ENCODE data around the gene PTPRK. TPM values are rescaled to one million over a fixed set of nuclear protein-coding genes. Genes with fewer than 3 reads are reported as not detected.

Gene PTPRK
- total RNA-seq, 1 donor from 2014 or later, result 18.4 TPM

DNA sequence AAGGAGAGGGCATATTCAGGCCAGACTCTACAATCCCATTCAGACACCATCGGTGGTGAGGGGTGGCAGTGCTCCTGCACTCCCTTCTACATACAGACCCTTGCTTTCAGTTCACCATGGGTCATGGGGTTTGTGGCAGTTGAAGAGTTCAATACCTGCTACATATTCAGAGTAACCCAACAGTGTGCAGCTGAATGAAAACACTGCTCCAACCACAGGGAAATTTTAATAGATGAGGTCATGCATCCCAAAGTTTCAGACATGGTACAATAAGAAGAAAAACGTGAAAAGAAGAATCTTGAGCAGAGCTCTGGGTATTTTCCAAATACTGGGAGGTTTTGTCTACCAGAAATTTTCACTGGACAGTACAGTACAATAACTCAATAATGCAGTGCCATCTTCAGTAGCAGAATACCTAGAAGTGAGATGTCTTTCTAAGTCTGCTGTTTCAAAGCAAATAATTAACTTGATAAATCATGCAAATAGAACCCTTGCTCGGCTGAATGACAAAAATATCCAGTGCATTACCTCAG lies 162.1 kb downstream of the PTPRK start:
- no peak for DNase-seq
- Histone ChIP-seq H3K36me3 (no peaks in the 10 kb centered on the region), H3K4me3 (no peak overlapping the region), H3K27ac (replicated peaks) (peak overlapping the region; percentile 73), H3K27me3 (ENCODE audit: low read depth) (no peaks in the 10 kb centered on the region), H3K9me3 (replicated peaks) (no peaks in the 10 kb centered on the region), H3K4me1 (peaks cover 31% of the 10 kb centered on the region)
- TF ChIP-seq, protein P1, sequence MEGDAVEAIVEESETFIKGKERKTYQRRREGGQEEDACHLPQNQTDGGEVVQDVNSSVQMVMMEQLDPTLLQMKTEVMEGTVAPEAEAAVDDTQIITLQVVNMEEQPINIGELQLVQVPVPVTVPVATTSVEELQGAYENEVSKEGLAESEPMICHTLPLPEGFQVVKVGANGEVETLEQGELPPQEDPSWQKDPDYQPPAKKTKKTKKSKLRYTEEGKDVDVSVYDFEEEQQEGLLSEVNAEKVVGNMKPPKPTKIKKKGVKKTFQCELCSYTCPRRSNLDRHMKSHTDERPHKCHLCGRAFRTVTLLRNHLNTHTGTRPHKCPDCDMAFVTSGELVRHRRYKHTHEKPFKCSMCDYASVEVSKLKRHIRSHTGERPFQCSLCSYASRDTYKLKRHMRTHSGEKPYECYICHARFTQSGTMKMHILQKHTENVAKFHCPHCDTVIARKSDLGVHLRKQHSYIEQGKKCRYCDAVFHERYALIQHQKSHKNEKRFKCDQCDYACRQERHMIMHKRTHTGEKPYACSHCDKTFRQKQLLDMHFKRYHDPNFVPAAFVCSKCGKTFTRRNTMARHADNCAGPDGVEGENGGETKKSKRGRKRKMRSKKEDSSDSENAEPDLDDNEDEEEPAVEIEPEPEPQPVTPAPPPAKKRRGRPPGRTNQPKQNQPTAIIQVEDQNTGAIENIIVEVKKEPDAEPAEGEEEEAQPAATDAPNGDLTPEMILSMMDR (IDR thresholded peaks at IDR 0.05; ENCODE audit: borderline replicate concordance), result no peak
- intact Hi-C loops (cut with micrococcal nuclease), result no loop called here

DNA sequence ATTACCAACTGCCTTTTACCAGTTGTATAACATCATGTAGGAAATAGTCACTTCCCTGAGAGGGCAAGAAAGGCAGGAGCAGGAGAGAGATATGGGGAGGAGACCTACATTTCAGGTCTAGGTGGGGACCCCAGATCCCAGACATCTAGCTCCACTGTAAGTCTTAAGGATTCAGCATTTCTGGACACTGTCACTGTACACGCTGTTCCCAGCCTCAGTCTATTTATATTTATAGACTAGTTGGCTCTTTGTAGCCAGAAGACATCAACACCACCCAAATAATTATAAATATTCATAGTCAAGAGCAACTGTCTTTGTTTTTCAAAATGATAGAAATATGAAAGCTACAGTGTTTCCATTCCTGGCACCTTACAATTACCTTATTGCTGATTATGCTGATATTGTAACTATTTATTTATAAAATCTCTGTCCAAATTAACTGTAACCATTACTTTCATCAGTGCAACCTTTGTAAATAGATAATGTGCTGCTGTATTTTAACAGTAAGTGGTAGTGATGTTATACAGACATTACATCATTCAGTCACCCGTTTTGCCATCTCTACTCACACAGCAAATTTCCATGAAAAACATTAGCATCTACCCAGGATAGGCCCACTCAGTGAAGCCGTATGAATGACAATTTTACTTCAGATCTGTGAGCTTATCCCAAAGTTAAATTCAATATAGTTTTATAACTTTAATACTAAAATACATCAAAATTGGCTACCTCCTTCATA lies 162.8 kb downstream of the PTPRK start:
- no peaks in the 10 kb centered on the region for H3K27me3 ChIP-seq (ENCODE audit: low read depth)
- H3K36me3 ChIP-seq, result no peaks in the 10 kb centered on the region
- peaks cover 30% of the 10 kb centered on the region for H3K4me1 ChIP-seq
- TF ChIP-seq, protein P1 (IDR thresholded peaks at IDR 0.05; ENCODE audit: borderline replicate concordance), result no peak
- no peak for DNase-seq
- H3K9me3 ChIP-seq (replicated peaks), result no peaks in the 10 kb centered on the region
- intact Hi-C loops (cut with micrococcal nuclease), result no loop called here
- H3K4me3 ChIP-seq, result peak overlapping the region; percentile 25
- H3K27ac ChIP-seq (replicated peaks), result peak overlapping the region; percentile 73

DNA sequence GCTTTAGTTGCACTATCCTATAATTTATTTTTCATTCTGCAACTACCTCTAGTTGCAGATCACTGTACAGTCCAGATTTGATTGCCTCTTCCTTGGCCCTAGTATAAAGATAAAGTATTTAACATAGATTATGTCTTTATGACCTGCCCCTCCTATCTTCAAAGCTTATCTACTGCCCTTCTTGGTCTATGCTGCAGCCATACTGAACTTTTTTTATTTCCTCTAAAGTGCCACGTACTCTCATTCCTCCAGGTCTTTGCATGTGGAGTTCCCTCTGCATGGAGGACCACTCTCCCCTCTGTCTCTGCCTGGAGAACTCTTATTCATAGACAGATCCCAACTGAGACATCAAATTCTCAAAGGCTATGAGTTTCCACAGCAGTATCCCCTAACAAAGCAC lies 168.0 kb downstream of the PTPRK start:
- DNase-seq, result no peak
- Histone ChIP-seq H3K36me3 (no peaks in the 10 kb centered on the region), H3K4me3 (no peak overlapping the region), H3K27me3 (ENCODE audit: low read depth) (no peaks in the 10 kb centered on the region), H3K4me1 (peaks cover 37% of the 10 kb centered on the region), H3K27ac (replicated peaks) (no peak overlapping the region), H3K9me3 (replicated peaks) (no peaks in the 10 kb centered on the region)
- intact Hi-C loops (cut with micrococcal nuclease), result no loop called here
- TF ChIP-seq, protein P1 (IDR thresholded peaks at IDR 0.05; ENCODE audit: borderline replicate concordance), result no peak

DNA sequence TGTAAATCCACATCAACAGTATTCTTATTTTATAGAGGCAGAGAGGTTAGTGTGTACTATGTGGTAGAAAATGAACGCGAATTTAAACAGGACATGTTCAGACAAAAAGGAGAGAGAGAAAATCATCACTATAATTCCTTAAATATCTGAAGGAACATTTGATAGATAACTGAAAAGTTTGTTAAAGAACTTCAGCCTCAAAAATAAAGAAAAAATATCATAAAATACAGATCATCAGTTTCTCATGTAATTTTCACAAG lies 169.2 kb downstream of the PTPRK start:
- no peak overlapping the region for H3K27ac ChIP-seq (replicated peaks)
- no peaks in the 10 kb centered on the region for H3K27me3 ChIP-seq (ENCODE audit: low read depth)
- no peak for DNase-seq
- intact Hi-C loops (cut with micrococcal nuclease), result no loop called here
- no peaks in the 10 kb centered on the region for H3K9me3 ChIP-seq (replicated peaks)
- TF ChIP-seq, protein P1 (IDR thresholded peaks at IDR 0.05; ENCODE audit: borderline replicate concordance), result no peak
- H3K36me3 ChIP-seq, result no peaks in the 10 kb centered on the region
- no peak overlapping the region for H3K4me3 ChIP-seq
- peaks cover 35% of the 10 kb centered on the region for H3K4me1 ChIP-seq

DNA sequence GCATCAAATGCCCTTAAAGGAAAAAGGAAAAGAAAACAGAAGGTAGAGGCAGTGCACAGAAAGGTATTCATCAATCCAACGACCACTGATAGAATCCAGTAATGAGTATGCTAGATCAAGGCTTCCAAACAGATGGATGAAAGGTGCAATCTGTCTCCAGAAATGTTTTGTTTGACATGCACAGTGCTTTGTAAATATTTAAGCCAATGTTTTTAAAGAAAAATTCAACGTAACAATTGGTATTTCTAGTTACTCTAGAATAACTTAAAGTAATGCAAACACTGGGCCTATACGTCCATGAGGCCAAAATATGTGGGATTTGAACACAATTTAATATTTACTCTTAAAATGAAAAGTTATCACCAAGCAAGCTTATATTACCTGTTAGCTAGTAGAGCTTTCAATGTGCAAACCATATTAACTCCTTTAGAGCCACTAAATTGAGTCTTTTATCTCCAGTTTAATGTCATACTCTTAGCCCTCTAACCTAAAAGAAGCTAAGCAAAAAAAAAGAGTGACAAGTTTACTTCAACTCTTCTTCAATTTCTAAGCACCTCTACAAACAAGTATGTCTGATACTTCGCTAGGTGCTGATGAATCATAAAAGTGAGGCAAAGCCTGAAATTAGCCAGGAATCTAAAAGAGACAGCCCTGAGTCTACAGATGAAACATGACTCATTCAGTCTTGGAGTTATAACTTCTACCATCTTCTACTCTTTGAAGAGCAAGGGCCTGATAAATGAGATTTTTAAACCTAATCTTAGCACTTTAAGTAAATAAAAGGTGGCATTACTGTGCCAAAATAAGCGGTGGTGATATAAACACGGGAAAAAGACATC lies 169.8 kb downstream of the PTPRK start:
- no peaks in the 10 kb centered on the region for H3K27me3 ChIP-seq (ENCODE audit: low read depth)
- TF ChIP-seq, protein P1 (IDR thresholded peaks at IDR 0.05; ENCODE audit: borderline replicate concordance), result no peak
- H3K36me3 ChIP-seq, result no peaks in the 10 kb centered on the region
- no peak overlapping the region for H3K4me3 ChIP-seq
- intact Hi-C loops (cut with micrococcal nuclease), result no loop called here
- no peak overlapping the region for H3K27ac ChIP-seq (replicated peaks)
- H3K4me1 ChIP-seq, result peaks cover 39% of the 10 kb centered on the region
- no peak for DNase-seq
- H3K9me3 ChIP-seq (replicated peaks), result no peaks in the 10 kb centered on the region

All from left ventricle myocardium inferior (tissue), 1 donor.